GM23248 (cell line): ENCODE measurements around the gene PLEKHH1.

Experiments
- EZH2 ChIP-seq: fragments of 200-600 bp; sonication (generic); IDR thresholded peaks from 2 replicates; pipeline ENCODE4 v1.6.1; 2018; ENCODE audit warnings: antibody characterized with exemption, mild to moderate bottlenecking; ENCODE audit not compliant: insufficient read depth, poor library complexity, severe bottlenecking
- EZH2phosphoT487 ChIP-seq: fragments of 200-600 bp; sonication (generic); IDR thresholded peaks from 2 replicates; pipeline ENCODE4 v1.6.1; 2018; ENCODE audit warnings: antibody characterized with exemption, moderate library complexity, mild to moderate bottlenecking, low read depth; ENCODE audit not compliant: insufficient read depth

GRCh38 chr14:67562776-67563150 is 29.7 kb downstream of the PLEKHH1 start:
- no peak for TF ChIP-seq EZH2phosphoT487
- no peak for TF ChIP-seq EZH2
